Breast epithelium (tissue), 3 donors: ENCODE measurements around the gene OR5H1.
"Not testable (repeated sequence)": the region's sequence is repeated elsewhere in the genome, so short reads cannot be mapped to it uniquely, and the experiment has no call there.

Source experiments
- CTCF ChIP-seq, 3 donors: fragments of 450-650 bp; IDR thresholded peaks; one replicate each; pipeline ENCODE4 v1.5.1; 2016 to 2017; ENCODE audit warnings: antibody characterized with exemption in 3 of 3, mild to moderate bottlenecking in 3 of 3, moderate library complexity in 3 of 3
- POLR2A ChIP-seq: fragments of 450-650 bp; IDR thresholded peaks from one replicate; pipeline ENCODE4 v1.6.1; 2016; ENCODE audit warnings: antibody characterized with exemption, mild to moderate bottlenecking, moderate library complexity
- POLR2AphosphoS5 ChIP-seq, 3 donors: sonication (generic); formaldehyde crosslinking; IDR thresholded peaks; one replicate each; pipeline ENCODE4 v1.6.1; 2017; ENCODE audit warnings: antibody characterized with exemption in 3 of 3

DNA sequence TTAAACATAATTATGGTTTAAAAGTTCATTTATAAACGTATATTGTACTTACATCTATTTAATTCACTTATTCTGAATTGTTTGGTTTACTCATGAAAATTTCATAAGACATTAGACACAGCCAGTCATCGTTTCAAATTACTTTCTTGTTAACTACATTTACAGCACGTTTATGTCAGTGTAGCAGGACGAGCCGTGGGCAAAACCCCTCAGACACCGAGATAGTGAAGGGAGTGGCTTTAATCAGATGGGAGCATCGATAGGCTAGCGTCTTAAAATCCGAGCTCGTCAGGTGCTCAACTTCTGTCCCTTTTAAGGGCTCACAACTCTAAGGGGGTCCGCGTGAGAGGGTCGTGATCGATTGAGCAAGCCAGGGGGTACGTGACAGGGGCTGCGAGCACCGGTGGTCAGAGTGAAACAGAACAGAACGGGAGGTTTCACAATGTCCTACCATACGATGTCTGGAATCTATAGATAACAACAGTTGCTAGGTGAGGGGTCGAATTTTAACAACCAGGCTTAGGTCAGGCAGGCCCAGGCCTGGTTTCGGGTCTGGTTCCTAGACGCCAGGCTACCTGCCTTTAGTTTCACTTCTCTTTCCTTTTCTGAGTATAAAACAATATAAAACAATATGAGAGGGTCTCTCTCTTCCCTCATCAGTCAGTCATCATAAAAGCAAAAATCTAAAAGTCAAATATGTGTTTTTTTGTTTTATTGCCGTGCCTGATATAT is 7.5 kb downstream of the OR5H1 start:
- not testable (repeated sequence) for TF ChIP-seq POLR2A; CTCF (IDR thresholded peaks at IDR 0.05); POLR2AphosphoS5 (IDR thresholded peaks at IDR 0.05)
